Stimulated activated CD8-positive, alpha-beta memory T cell treated with anti-CD3 and anti-CD28 coated beads, Interleukin-7, amount 100 ng/mL, for 24 hours (primary cell): Measurements from ENCODE around the gene ENTPD8.

Experiments used
- DNase-seq: peaks from one replicate; pipeline ENCODE4 v3.0.0-alpha.2; 2020; ENCODE audit warnings: low read depth

Gene ENTPD8

GRCh38 chr9:137447722-137448601 is 6.8 kb upstream of the ENTPD8 start:
- DNase-seq: no peak

- no peak for DNase-seq
These were observed 5.8 kb upstream of the ENTPD8 start for GRCh38 chr9:137446851-137447471.

GRCh38 chr9:137445930-137446431 is 4.8 kb upstream of the ENTPD8 start:
- no peak for DNase-seq

- peak; percentile 80 for DNase-seq
These were observed 4.2 kb upstream of the ENTPD8 start for GRCh38 chr9:137445275-137445807.

- DNase-seq: no peak
These were observed 3.1 kb upstream of the ENTPD8 start for GRCh38 chr9:137444106-137444790.

GRCh38 chr9:137441935-137442321 is 771 bp upstream of the ENTPD8 start:
- DNase-seq: no peak

- DNase-seq: no peak
These were observed 1.9 kb downstream of the ENTPD8 start for GRCh38 chr9:137439158-137439714.

GRCh38 chr9:137438591-137439157 is 2.5 kb downstream of the ENTPD8 start:
- no peak for DNase-seq

- no peak for DNase-seq
These were observed 3.2 kb downstream of the ENTPD8 start for GRCh38 chr9:137437691-137438590.

GRCh38 chr9:137436761-137437600 is 4.2 kb downstream of the ENTPD8 start:
- DNase-seq: no peak

GRCh38 chr9:137435980-137436760 is 5.0 kb downstream of the ENTPD8 start:
- no peak for DNase-seq

- DNase-seq: no peak
These were observed 5.7 kb downstream of the ENTPD8 start for GRCh38 chr9:137435381-137435891.

- DNase-seq: no peak
These were observed 6.4 kb downstream of the ENTPD8 start for GRCh38 chr9:137434498-137435380.

GRCh38 chr9:137433916-137434431 is 7.2 kb downstream of the ENTPD8 start:
- DNase-seq: no peak

- DNase-seq: no peak
These were observed 7.7 kb downstream of the ENTPD8 start for GRCh38 chr9:137433349-137433915.

GRCh38 chr9:137432687-137433348 is 8.3 kb downstream of the ENTPD8 start:
- DNase-seq: no peak
